Brain pericyte (primary cell): ENCODE data around the gene ADH1B.
"Not testable (repeated sequence)": the region's sequence is repeated elsewhere in the genome, so short reads cannot be mapped to it uniquely, and the experiment has no call there.

Experiments used
- DNase-seq: peaks from one replicate; pipeline ENCODE4 v3.0.0-alpha.2; 2012; ENCODE audit warnings: low read depth, low spot score

Gene ADH1B

DNA sequence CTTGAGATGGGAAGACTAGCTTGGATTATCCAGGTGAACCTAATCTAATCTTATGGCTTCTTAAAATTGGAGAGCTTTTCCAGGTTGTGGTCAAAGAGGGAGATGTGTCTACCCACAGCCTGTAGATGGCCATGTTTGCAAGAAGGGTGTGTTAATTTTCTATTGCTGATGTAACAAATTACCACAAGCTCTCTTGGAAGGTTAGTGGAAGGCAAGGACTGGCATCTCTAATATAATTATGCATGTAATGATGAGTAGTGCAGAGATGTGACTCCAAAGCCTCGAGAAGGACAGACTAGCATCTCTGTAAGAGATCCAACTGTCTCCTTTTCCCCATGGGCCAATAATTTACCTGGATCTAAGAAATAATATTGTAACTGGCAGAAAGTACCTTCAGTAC lies 3.2 kb upstream of the ADH1B start:
- no peak for DNase-seq

DNA sequence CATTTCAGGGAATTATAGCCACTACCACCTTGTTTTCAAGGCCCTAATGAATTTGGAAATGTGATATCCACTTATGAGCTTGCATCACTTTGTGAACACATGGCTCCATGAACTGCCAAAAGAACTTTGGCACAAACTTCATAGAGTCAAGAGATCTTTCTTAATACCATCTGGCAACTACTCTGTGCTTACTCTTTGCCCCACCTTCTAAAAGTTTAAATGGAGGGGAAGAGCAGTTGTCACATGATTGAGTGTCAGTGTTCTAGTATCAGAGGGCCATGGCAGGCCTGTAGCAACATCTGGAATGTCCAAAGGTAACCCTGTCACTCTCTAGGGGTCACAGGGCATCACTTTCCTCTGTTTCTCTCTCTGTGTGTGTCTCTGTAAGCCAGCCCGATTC lies 2.6 kb upstream of the ADH1B start:
- no peak for DNase-seq

DNA sequence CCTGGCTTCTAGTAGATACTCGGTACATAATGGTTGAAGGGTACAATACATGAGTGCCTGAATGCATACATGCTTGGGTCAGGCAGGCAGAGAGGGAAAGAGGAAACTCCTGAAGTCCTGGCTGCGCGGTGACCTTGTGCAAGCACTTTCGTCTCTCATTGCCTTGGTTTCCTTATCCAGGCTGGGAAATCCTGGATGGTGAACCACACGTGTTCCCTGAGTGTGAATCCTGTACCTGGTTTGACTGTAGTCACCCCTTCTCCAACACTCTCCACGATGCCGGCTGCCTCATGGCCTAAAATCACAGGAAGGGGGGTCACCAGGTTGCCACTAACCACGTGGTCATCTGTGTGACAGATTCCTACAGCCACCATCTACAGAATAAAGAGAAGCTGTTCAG lies 3.4 kb downstream of the ADH1B start:
- DNase-seq = not testable (repeated sequence)

DNA sequence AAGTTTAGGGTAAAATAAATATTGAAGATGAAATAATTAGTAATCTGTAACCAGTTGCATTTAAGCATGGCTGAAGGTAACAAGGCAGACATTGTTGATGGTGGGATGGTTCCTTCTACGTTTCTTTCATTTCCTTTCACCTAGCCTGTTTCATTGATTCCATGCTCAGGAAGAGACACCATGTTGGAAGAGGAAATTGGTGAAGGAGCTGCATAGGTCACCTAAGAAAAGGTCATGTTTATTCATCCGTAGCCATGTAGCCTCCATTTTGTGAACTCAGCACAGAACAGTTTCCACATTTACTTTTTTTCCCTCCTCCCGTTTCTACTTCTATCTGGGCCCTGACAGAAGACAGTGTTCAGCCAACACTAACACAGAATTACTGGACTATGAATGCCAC lies 3.8 kb downstream of the ADH1B start:
- no peak for DNase-seq

DNA sequence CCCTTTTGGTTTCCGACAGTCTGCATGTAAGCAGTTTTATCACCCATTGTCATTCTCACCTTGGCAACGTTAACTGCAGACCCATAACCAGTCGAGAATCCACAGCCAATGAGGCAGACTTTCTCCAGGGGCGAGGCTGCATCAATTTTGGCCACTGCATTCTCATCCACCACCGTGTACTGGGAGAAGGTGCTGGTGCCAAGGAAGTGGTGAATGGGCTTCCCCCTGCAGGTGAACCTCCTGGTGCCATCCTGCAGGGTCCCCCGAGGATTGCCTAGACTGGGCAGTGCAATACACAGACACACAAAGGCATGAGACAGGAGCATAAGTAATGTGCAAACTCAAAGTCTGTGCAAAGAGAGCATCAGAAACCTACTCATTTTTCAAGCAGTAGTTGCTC lies 5.4 kb downstream of the ADH1B start:
- DNase-seq = no peak

DNA sequence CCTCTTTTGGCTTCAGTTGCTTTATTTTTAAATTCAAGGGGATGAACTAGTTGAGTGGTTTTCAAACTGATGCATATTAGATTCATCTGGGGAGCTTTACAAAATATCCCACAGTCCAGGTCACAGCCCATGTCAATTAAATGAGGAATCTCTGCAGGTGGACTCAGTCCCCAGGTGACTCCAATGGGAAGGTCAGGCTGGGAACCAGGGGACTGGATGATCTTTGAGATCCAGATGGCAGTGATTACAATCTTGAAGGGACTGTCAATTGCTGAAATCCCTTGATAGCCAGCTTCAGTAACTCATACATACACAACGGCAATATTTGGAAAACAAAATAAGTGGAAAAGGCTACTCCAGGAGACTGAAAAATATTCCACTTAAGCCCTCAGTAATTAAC lies 7.0 kb downstream of the ADH1B start:
- DNase-seq = no peak

DNA sequence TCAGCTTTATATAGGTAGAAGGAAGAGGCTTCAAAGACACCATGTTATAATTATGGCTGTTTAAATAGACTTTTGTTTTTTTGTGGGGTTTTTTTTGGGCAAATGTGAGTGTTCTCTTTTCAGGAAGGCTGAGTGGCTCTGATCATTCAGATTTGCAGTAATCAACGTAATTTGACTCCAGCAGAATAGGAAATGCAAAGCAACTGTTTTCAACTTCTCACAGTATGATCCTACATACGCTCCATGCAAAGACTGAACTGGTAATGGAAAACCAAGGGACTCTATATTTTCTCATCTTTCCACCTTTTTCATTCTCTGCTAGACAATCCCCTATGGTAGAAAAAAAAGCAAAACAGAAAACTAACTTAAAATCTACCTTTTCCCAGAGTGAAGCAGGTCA lies 10.8 kb downstream of the ADH1B start:
- peak; percentile 7 for DNase-seq

DNA sequence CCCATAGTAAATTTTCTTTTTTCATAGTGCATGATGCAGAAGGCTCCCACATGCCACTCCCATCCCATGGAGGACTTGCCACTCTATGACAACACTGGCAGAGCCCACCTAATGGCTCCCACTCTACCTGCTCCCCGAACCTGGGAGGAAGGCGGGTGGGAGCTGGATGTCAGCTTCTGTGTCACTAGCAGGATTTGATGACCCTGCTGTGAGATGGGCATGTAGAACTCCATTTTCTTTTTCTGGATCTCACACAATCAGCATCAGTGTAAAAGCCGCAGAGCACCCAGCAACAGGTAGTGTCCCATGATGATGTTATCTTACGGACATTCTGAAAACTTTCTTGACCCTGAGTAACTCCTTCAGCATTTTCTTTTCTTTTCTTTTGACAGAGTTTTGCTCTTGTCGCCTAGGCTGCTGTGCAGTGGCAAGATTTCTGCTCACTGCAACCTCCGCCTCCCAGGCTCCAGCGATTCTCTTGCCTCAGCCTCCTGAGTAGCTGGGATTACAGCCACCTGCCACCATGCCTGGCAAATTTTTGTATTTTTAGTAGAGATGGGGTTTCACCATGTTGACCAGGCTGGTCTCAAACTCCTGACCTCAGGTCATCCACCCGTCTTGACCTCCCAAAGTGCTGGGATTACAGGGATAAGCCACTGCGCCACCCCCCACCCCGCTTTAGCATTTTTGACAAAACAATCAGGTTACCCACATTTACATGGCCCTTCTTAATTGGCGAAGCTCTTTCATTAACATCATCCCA lies 15.4 kb downstream of the ADH1B start:
- no peak for DNase-seq

DNA sequence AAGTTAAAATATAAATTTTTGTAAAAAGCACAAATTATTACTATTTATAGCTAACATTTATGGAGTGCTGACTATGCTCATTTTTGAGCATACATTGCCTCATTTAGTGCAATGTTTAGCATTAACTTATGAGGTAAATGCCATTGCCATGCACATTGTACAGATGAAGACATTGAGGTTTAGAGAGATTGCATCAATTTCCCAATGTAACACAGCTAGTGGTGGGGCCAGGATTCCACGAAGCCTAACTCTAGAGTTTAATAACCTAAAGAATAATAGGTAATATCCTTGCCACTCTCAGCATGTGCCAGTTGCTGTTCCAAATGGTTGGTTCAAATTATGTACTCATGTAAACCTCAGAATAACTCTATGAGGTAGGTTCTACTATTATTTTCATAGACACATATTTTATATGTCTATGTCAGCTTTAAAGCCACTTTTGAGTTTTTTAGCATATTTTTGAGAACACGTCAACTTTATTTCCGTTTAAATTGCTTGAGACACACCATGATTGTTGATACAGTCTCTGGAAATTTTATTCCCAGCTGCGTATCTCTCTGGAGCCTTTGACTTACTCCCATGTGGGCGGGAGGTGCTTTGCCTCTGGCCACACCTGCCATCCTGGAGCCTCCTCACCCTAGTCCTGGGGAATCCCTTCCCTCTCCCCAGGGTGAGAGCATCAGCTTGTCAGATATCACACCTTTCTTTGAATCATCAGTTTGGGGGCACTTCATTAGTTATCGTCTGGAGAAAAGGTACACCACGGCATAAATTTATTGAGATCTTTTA lies 19.6 kb downstream of the ADH1B start:
- peak; percentile 10 for DNase-seq

DNA sequence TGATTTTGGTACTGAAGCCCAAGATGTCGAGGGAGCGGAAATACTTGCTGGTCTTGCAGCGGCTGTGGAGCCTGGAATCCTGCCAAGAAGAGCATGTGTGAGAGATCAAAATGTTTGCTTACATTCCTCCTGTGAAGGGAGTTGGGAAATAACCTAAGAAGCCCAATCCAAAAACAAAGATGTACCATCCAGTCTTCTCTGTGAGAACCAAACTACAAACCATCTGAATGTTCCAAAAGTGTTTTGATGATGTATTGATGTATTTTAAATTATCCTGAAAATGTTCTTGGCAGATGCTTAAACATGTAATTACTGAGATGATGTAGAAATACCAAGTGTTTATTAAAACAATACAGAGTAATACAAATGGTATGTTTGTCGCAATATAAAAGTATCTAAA lies 20.3 kb downstream of the ADH1B start:
- DNase-seq = peak; percentile 91

DNA sequence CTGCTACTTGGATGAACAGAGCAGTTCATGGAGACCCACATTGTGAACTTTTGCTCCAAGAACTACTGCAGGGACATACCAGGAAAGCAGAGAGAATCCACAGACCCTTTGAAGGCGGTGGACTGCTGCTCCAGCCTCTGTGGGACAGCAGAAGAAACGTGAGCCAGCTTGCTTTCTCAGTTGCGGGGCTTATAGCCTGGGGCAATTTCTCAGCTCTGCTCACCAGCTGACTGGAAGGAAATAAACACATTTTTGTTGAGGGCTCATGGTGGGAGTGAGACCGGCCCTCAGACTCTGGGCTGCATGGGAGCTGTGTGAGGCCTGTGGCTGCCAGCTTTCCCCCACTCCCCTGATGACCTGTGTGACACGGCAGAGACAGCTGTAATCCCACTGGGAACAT lies 27.8 kb downstream of the ADH1B start:
- no peak for DNase-seq

DNA sequence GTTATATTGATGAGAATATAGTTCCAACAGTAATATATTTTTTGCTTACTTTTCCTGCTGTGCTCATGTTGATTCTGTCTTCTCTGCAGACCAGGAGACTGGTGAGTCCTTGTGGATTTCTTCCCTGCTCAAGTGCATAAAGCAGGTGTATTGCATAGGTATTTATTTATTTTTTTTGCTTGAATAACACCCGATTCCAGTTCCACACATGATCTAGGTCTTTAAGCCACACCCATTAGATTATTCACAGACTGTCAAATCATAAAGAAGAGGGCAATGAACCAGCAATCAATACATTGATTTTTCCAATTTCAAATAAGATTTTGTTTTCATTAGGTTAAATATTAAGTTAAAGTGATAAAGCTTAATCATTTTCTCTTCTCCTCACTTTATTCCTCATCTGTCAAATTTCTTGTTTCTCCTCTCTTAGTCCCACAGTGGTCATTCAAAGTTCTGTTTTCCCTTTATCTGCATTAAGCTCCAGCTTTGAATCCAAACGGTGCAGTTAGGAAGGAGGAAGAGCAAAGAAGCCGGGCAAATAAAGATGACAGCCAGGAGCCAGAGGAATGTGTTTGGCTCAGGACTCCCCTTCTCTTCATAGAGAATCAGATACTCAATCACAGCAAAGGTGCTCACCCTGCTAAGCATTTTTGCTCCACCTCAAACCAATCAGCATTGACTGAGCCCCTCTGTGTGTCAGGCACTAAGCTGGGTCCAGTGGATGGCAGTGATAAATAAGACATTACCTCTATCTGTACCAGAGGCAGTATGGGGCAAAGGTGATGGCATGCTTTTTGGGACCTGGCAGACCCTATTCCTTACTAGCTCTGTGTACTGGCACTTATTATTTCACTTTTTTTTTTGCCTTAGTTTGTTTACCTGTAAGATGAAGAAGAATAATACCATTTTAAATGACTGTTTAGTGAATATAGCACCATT lies 30.1 kb downstream of the ADH1B start, which contains the start of gene ADH1A:
Gene ADH1A (minus strand): TSS at position 138 of the 939 bp plus-strand sequence. CDS start 71 bp downstream, at position 67.
- no peak for DNase-seq

DNA sequence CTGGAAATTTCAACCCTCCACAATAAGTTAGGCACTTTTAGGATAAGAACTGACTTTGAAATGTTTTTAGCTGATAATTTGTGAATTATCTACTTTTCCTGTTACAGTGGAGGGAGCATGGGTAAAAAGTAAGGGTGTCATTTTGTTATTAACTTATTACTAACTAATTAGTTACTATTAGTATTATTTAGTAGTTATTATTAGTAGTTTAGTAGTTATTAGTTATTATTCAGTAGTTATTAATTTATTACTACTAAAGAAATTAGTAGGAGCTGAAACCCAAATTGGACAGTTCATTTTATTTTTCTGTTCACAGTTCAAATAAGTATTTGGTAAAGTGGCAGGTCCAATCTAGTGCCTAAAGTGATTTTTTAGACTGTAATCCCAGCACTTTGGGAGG lies 35.8 kb downstream of the ADH1B start:
- no peak for DNase-seq

DNA sequence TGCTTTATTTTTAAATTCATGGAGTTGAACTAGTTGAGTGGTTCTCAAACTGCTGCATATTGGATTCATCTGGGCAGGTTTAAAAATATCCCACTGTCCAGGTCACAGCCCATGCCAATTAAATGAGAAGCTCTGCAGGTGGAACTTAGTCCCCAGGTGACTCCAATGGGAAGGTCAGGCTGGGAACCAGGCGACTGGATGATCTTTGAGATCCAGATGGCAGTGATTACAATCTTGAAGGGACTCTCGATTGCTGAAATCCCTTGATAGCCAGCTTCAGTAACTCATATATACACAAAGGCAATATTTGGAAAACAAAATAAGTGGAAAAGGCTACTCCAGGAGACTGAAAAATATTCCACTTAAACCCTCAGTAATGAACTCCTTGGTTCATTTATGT lies 38.5 kb downstream of the ADH1B start:
- DNase-seq = no peak

DNA sequence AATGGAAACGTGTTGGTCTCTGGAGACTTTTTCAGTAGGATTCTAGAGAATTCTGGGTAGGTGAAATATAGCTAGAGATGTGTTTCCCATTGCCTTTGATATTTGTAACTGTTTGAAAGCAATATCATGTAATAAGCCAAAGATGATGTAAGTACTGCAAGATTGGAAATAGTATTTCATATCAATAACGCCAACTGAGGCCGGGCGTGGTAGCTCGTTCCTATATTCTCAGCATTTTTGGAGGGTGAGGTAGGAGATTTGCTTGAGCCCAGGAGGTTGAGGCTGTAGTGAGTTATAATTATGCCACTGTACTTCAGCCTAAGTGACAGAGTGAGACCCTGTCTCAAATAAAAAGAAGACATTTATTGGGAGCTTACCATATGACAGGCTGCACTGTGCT lies 39.9 kb downstream of the ADH1B start:
- no peak for DNase-seq

DNA sequence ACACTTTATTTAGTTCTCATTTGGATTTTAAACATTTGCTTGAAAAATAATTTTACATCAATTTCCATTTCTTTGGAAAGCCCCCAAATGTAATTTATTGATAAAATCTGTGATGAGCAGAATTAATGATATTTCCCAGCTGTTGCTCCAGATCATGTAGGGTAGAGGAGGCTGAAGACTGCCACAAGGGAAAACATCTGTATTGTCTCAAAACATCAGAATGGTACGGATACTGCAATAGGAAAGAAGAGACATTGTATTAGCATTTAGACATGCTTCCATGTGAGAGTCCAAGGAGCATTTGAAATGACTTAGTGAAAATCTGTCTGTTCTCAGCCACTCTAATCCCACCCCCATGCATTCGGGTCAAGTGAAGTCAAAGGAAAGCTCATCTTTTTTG lies 44.8 kb downstream of the ADH1B start:
- no peak for DNase-seq

DNA sequence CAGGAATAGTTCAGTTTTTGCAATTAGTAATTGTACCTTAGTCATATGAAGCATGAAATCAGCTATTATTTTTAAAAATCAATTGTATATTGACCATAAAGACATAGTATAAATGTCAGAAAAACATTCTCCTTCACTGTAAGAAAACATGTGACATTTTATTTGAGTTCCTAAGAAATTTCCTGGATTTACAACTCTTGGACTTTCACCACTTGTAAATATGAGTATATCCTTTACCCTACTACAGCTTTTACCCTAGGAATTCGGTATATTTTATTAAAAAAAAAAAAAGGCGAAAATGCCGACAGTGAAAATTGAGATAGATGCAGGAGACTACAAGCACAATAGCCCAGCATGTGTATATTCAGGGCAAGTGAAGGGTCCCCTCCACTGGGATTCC lies 45.3 kb downstream of the ADH1B start:
- no peak for DNase-seq

DNA sequence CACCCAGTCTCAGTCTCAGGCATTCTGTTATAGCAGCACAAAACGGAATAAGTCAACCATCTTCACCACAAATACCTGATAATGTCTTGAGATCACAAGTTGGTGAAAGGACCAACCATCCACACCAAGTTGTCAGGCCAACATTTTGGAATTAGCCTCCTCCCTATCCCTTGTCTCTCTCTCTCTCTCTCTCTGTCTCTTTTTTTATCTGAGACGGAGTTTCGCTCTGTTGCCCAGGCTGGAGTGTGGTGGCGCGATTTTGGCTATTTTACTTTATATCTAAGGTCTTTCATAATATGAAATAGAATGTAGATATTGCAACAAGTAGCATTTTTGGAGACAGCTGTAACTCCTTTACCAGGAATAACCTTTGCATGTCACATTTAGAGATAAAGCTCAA lies 46.2 kb downstream of the ADH1B start:
- DNase-seq = no peak

DNA sequence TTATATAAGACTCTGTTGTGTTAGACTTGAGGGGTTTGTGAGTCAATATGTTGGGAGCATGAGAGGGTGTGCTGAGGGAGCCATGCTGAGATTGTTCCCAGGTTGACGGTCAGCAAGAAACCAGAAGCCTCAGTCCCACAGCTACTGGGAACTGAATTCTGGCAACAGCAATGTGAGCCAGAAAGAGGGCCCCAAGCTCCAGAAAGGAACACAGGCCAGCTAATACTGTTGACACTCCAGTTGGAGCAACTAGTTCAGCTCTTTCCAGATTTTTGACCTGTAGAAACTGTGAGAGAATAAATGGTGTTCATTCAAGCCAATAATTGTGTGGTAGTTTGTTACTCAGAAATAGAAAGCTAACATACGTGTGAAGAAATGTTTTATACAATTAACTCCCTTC lies 47.5 kb downstream of the ADH1B start:
- DNase-seq = no peak

DNA sequence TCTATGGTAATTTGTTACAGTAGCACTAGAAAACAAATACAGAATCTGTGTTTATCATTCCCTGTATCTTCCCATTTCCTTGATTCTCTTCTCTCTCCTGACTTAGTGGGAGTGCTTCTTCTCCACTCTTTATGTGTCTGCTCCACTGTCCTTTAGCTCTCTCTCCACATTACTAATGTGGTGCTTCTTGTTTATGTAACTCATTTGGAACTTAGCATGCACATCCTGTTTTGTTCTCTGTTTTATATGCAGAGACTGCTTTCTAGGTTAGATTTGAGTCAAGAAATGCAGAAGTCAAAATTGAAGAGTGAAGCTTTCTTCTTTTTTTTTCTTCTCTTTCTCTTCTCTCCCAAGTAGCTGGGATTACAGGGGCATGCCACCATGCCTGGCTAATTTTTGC lies 56.3 kb downstream of the ADH1B start:
- no peak for DNase-seq
